K562 (cell line): ENCODE measurements around the gene RPUSD1. TPM values are rescaled to one million over a fixed set of nuclear protein-coding genes. Genes with fewer than 3 reads are reported as not detected.

Source experiments
- BMI1 ChIP-seq: fragments of 150-350 bp; IDR thresholded peaks from 2 replicates; pipeline ENCODE4 v1.6.1; 2014; ENCODE audit warnings: low read length
- COPS2 ChIP-seq: fragments of 450-650 bp; conservative IDR thresholded peaks from 2 replicates; pipeline ENCODE4 v1.6.1; 2016; ENCODE audit warnings: mild to moderate bottlenecking, moderate library complexity
- EGR1 ChIP-seq: fragments of 450-650 bp; conservative IDR thresholded peaks from 2 replicates; pipeline ENCODE4 v1.6.1; 2017; ENCODE audit warnings: mild to moderate bottlenecking
- LARP7 ChIP-seq: fragments of 450-650 bp; IDR thresholded peaks from 2 replicates; pipeline ENCODE4 v1.6.1; 2016
- MAFG ChIP-seq: fragments of 450-650 bp; conservative IDR thresholded peaks from 2 replicates; pipeline ENCODE4 v1.6.1; 2016; ENCODE audit warnings: missing genetic modification characterization, missing compliant biosample characterization
- MTA1 ChIP-seq: fragments of 450-650 bp; IDR thresholded peaks from 2 replicates; pipeline ENCODE4 v1.6.1; 2017; ENCODE audit warnings: borderline replicate concordance
- NFYB ChIP-seq: IDR thresholded peaks from 2 replicates; pipeline ENCODE4 v1.6.1; 2011; ENCODE audit warnings: mild to moderate bottlenecking, moderate library complexity; ENCODE audit not compliant: insufficient read length; ENCODE audit errors: extremely low read depth
- NR2C1 ChIP-seq, 2 experiments: fragments of 450-650 bp; IDR thresholded peaks; 2 replicates each; pipeline ENCODE4 v1.6.1; 2017; ENCODE audit warnings: mild to moderate bottlenecking in 2 of 2, antibody characterized with exemption in 1 of 2, inconsistent platforms in 1 of 2, missing compliant biosample characterization in 1 of 2, missing genetic modification characterization in 1 of 2
- NRF1 ChIP-seq, 2 experiments: fragments of 450-650 bp; IDR thresholded peaks in 1 of 2; conservative IDR thresholded peaks in 1 of 2; 2 replicates each; pipeline ENCODE4 v1.6.1; 2014; ENCODE audit warnings: mild to moderate bottlenecking in 2 of 2
- TAL1 ChIP-seq: fragments of 450-650 bp; IDR thresholded peaks from 2 replicates; pipeline ENCODE4 v1.6.1; 2016; ENCODE audit warnings: mild to moderate bottlenecking
- TARDBP ChIP-seq: fragments of 450-650 bp; IDR thresholded peaks from 2 replicates; pipeline ENCODE4 v1.6.1; 2016
- TCF7 ChIP-seq: sonication (generic); IDR thresholded peaks from 2 replicates; pipeline ENCODE4 v1.6.1; 2016; ENCODE audit warnings: antibody characterized with exemption, borderline replicate concordance
- TRIM24 ChIP-seq, 2 experiments: fragments of 450-650 bp; IDR thresholded peaks; 2 replicates each; pipeline ENCODE4 v1.6.1; 2016
- YBX1 ChIP-seq: fragments of 450-650 bp; IDR thresholded peaks from 2 replicates; pipeline ENCODE4 v1.7.1; 2016; ENCODE audit warnings: mild to moderate bottlenecking
- ZNF445 ChIP-seq: fragments of 250-450 bp; sonication (Bioruptor Pico); IDR thresholded peaks from 2 replicates; pipeline ENCODE4 v1.4.0; 2020; ENCODE audit warnings: low read depth, mild to moderate bottlenecking, moderate library complexity
- polyA plus RNA-seq, 8 experiments: library from polyadenylated mRNA; depleted of rRNA in 4 of 8; stranded (reverse) in 5 of 8; unstranded in 3 of 8; fragments of >200 nt; fragmentation: Nextera tagmentation in 2 of 8; fragmentation: Illumina TruSeq in 1 of 8; extraction: Ambion mirVana in 2 of 8; extraction: Trizol in 1 of 8; gene quantifications; 2 replicates each; pipeline versions ENCODE4 v1.2.1 to v1.2.3, GENCODE V29; 2011 to 2014; ENCODE audit warnings: inconsistent platforms in 1 of 8, missing spikeins in 1 of 8
- total RNA-seq, 7 experiments: library from RNA; depleted of rRNA in 6 of 7; stranded (reverse); fragments of >200 nt in 6 of 7; fragmentation: Illumina TruSeq in 2 of 7; extraction: Trizol in 2 of 7; gene quantifications; 2 replicates each; pipeline versions ENCODE4 v1.2.1 to v1.2.3, GENCODE V29; 2011 to 2021; ENCODE audit warnings: low replicate concordance in 1 of 7
- TF ChIP-seq, protein P1 (sequence below): fragments of 250-450 bp; sonication (Bioruptor Pico); IDR thresholded peaks from 2 replicates; pipeline ENCODE4 v1.8.0; 2021; ENCODE audit warnings: moderate library complexity, mild to moderate bottlenecking, inconsistent platforms
- TF ChIP-seq, protein P2 (sequence below): fragments of 250-450 bp; sonication (Bioruptor Pico); IDR thresholded peaks from 2 replicates; pipeline ENCODE4 v1.8.0; 2022; ENCODE audit warnings: moderate library complexity, mild to moderate bottlenecking, inconsistent platforms
- TF ChIP-seq, protein P3 (sequence below), 3 experiments: fragments of 200-800 bp in 1 of 3; fragments of 250-450 bp in 1 of 3; fragments of 450-650 bp in 1 of 3; sonication (Bioruptor Pico) in 1 of 3; sonication (Bioruptor generic) in 1 of 3; formaldehyde crosslinking in 1 of 3; IDR thresholded peaks; 2 replicates each; pipeline versions ENCODE4 v1.6.1 to v1.8.0; 2016 to 2022; ENCODE audit warnings: mild to moderate bottlenecking in 2 of 3, missing genetic modification characterization in 2 of 3, missing compliant biosample characterization in 1 of 3, moderate library complexity in 1 of 3

The RPUSD1 gene
- total and polyA plus RNA-seq, 9 of the 15 experiments (the other 6 are each of a cell fraction or from before 2014, with no cell fraction given): 0.45 to 56.6 (median 12.0) TPM

DNA sequence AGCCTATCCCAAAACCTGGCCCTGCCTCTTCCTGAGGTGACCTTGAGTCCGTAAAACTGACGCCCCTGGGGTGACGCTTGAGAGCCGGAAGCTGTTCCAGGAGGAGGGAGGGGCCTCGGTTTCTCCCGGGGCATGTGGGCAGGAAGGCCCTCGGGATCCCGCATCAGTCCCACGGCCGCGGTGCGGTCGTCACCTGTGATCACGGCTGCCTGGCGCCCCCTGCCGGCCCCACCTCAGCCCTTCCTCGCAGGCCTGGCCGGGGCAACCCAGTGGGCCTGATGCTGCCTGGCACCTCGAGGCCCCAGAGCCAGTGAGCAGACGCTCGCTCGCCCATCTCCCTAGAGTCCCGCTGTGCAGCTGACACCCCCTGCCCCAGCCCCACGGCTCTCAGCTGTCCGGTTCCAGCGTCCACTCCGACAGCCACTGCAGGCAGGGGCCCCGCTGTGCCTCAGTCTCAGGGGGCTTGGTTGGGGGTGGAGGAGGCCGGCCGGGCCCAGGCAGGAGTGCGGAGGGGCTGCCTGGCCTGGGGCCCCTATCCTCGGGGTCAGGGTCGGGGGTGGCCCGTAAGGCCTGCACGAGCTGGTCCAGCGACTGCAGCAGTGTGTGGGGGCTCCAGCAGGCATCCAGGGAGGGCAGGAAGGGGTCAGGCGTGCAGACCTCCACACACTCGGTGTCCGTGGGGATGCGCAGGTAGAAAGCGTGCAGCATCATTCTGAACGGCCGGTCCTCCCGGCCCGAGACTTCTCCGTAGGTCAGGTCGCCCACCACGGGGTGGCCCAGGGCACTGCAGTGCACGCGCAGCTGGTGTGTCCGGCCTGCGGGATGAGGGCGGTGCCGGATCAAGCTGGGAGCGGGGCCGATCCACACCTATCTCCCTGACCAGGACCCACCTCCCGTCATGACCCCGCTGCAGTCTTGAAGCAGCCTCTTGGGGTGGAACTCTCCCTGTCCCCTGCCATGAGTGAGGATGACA lies 2.3 kb downstream of the RPUSD1 start (continued):
- TF ChIP-seq, protein P1, sequence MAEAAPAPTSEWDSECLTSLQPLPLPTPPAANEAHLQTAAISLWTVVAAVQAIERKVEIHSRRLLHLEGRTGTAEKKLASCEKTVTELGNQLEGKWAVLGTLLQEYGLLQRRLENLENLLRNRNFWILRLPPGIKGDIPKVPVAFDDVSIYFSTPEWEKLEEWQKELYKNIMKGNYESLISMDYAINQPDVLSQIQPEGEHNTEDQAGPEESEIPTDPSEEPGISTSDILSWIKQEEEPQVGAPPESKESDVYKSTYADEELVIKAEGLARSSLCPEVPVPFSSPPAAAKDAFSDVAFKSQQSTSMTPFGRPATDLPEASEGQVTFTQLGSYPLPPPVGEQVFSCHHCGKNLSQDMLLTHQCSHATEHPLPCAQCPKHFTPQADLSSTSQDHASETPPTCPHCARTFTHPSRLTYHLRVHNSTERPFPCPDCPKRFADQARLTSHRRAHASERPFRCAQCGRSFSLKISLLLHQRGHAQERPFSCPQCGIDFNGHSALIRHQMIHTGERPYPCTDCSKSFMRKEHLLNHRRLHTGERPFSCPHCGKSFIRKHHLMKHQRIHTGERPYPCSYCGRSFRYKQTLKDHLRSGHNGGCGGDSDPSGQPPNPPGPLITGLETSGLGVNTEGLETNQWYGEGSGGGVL (CRISPR knock-in tag): no peak
- no peak for TF ChIP-seq TAL1
- no peak for TF ChIP-seq ZNF445 (CRISPR knock-in tag)
- no peak for TF ChIP-seq MTA1
- TF ChIP-seq, protein P2, sequence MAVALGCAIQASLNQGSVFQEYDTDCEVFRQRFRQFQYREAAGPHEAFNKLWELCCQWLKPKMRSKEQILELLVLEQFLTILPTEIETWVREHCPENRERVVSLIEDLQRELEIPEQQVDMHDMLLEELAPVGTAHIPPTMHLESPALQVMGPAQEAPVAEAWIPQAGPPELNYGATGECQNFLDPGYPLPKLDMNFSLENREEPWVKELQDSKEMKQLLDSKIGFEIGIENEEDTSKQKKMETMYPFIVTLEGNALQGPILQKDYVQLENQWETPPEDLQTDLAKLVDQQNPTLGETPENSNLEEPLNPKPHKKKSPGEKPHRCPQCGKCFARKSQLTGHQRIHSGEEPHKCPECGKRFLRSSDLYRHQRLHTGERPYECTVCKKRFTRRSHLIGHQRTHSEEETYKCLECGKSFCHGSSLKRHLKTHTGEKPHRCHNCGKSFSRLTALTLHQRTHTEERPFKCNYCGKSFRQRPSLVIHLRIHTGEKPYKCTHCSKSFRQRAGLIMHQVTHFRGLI (CRISPR knock-in tag): no peak
- no peak for TF ChIP-seq EGR1
- no peak for TF ChIP-seq BMI1
- no peak for TF ChIP-seq COPS2
- TF ChIP-seq NRF1 (conservative IDR thresholded peaks at IDR 0.05 in 1 of 2, IDR thresholded peaks at IDR 0.05 in 1 of 2): 0 out of 4 replicates have a peak, but pooled peaks have one; percentile 9 to 12
- TF ChIP-seq NFYB: no peak
- no peak for TF ChIP-seq TCF7
- no peak for TF ChIP-seq MAFG
- TF ChIP-seq YBX1: no peak
- TF ChIP-seq, protein P3, sequence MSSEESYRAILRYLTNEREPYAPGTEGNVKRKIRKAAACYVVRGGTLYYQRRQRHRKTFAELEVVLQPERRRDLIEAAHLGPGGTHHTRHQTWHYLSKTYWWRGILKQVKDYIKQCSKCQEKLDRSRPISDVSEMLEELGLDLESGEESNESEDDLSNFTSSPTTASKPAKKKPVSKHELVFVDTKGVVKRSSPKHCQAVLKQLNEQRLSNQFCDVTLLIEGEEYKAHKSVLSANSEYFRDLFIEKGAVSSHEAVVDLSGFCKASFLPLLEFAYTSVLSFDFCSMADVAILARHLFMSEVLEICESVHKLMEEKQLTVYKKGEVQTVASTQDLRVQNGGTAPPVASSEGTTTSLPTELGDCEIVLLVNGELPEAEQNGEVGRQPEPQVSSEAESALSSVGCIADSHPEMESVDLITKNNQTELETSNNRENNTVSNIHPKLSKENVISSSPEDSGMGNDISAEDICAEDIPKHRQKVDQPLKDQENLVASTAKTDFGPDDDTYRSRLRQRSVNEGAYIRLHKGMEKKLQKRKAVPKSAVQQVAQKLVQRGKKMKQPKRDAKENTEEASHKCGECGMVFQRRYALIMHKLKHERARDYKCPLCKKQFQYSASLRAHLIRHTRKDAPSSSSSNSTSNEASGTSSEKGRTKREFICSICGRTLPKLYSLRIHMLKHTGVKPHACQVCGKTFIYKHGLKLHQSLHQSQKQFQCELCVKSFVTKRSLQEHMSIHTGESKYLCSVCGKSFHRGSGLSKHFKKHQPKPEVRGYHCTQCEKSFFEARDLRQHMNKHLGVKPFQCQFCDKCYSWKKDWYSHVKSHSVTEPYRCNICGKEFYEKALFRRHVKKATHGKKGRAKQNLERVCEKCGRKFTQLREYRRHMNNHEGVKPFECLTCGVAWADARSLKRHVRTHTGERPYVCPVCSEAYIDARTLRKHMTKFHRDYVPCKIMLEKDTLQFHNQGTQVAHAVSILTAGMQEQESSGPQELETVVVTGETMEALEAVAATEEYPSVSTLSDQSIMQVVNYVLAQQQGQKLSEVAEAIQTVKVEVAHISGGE (CRISPR knock-in tag; IDR thresholded peaks at IDR 0.05): no peak
- no peak for TF ChIP-seq NR2C1 (IDR thresholded peaks at IDR 0.05)
- no peak for TF ChIP-seq NR2C1 (tag; IDR thresholded peaks at IDR 0.05)
- no peak for TF ChIP-seq TARDBP
- no peak for TF ChIP-seq TRIM24 (IDR thresholded peaks at IDR 0.05)
- TF ChIP-seq LARP7: no peak
